CD4-positive, alpha-beta memory T cell (primary cell): ENCODE data around the gene RNASE11. TPM values are rescaled to one million over a fixed set of nuclear protein-coding genes. Genes with fewer than 3 reads are reported as not detected.
"Not testable (repeated sequence)": the region's sequence is repeated elsewhere in the genome, so short reads cannot be mapped to it uniquely, and the experiment has no call there.

Experiments
- CTCF ChIA-PET: fragments of 350-600 bp; sonication (Branson Sonifier 250); formaldehyde crosslinking; loops from one replicate; lab custom pipeline; 2021; ENCODE audit warnings: inconsistent platforms; ENCODE audit not compliant: partially characterized antibody; lab: Charles Lee
- POLR2A ChIA-PET: fragments of 350-600 bp; sonication (Branson Sonifier 250); formaldehyde crosslinking; loops from one replicate; lab custom pipeline; 2021; ENCODE audit not compliant: partially characterized antibody; lab: Charles Lee
- DNase-seq, 5 donors: peaks; one replicate each; pipeline versions ENCODE4 v3.0.0 to v3.0.0-alpha.2; 2020 to 2022; ENCODE audit warnings: mixed read lengths in 1 of 5
- H3K27ac ChIP-seq: one replicate; pipeline ENCODE4 v1.7.0; 2013; ENCODE audit warnings: low read depth, low read length
- H3K27me3 ChIP-seq: 2 replicates; pipeline ENCODE4 v1.7.0; 2013; ENCODE audit warnings: mild to moderate bottlenecking, low read length, moderate library complexity; ENCODE audit not compliant: insufficient read depth
- H3K36me3 ChIP-seq: 2 replicates; pipeline ENCODE4 v1.7.0; 2013; ENCODE audit warnings: mild to moderate bottlenecking, low read length, moderate library complexity; ENCODE audit not compliant: insufficient read depth
- H3K4me1 ChIP-seq: 2 replicates; pipeline ENCODE4 v1.7.0; 2013; ENCODE audit warnings: mild to moderate bottlenecking, low read length, moderate library complexity; ENCODE audit not compliant: insufficient read depth
- H3K4me3 ChIP-seq, 2 donors: one replicate each; pipeline ENCODE4 v1.7.0; 2013; ENCODE audit warnings: low read length in 2 of 2, mild to moderate bottlenecking in 1 of 2
- H3K9me3 ChIP-seq, 2 donors: one replicate each; pipeline ENCODE4 v1.7.0; 2013; ENCODE audit warnings: low read length in 2 of 2, control low read depth in 1 of 2; ENCODE audit not compliant: control insufficient read depth in 1 of 2
- H3K27ac Mint-ChIP-seq, 7 donors: one replicate each; pipeline ENCODE4 v1.8.0; 2020 to 2021; ENCODE audit warnings: mixed read lengths in 7 of 7, mild to moderate bottlenecking in 6 of 7, inconsistent platforms in 3 of 7, moderate library complexity in 3 of 7
- H3K27me3 Mint-ChIP-seq, 2 donors: one replicate each; pipeline ENCODE4 v1.8.0; 2020 to 2021; ENCODE audit warnings: mixed read lengths in 2 of 2
- H3K36me3 Mint-ChIP-seq, 2 donors: one replicate each; pipeline ENCODE4 v1.8.0; 2020 to 2021; ENCODE audit warnings: mixed read lengths in 2 of 2, inconsistent platforms in 1 of 2, mild to moderate bottlenecking in 1 of 2
- H3K4me1 Mint-ChIP-seq, 4 donors: one replicate each; pipeline ENCODE4 v1.8.0; 2020 to 2021; ENCODE audit warnings: mixed read lengths in 4 of 4, mild to moderate bottlenecking in 1 of 4
- H3K4me3 Mint-ChIP-seq, 8 donors: one replicate each; pipeline ENCODE4 v1.8.0; 2020 to 2021; ENCODE audit warnings: mixed read lengths in 8 of 8, mild to moderate bottlenecking in 7 of 8, moderate library complexity in 6 of 8, inconsistent platforms in 3 of 8
- H3K9me3 Mint-ChIP-seq, 8 donors: one replicate each; pipeline ENCODE4 v1.8.0; 2020 to 2021; ENCODE audit warnings: mixed read lengths in 8 of 8, mild to moderate bottlenecking in 5 of 8, inconsistent platforms in 3 of 8, moderate library complexity in 1 of 8
- intact Hi-C: fragments of 100-400 bp; cut with micrococcal nuclease; formaldehyde crosslinking; loops from one replicate; pipeline ENCODE4 v1.15.1; 2023
- polyA plus RNA-seq, 2 donors: library from polyadenylated mRNA; unstranded; fragments of 300-500 nt; fragmentation: Illumina TruSeq; gene quantifications; one replicate each; pipeline ENCODE4 v1.2.3, GENCODE V29; 2021
- total RNA-seq, 2 experiments: library from RNA; stranded (reverse); gene quantifications; one replicate each; pipeline ENCODE4 v1.2.3, GENCODE V29; 2021

The RNASE11 gene
- total and polyA plus RNA-seq, 4 experiments from 2014 or later, result not detected

- CTCF ChIA-PET, result no interaction called here
- Histone ChIP-seq H3K4me3 (no peak within 1 kb of the TSS), H3K36me3 (no peaks in the 10 kb centered on the region), H3K9me3 (no peaks in the 10 kb centered on the region), H3K27me3 (no peaks in the 10 kb centered on the region), H3K4me1 (peaks cover 9% of the 10 kb centered on the region), H3K27ac (no peak within 1 kb of the TSS)
- DNase-seq, result no peak
- Mint-ChIP-seq H3K36me3 (no peaks in the 10 kb centered on the region), H3K27me3 (peaks cover 3 to 7% of the 10 kb centered on the region in 2 donors), H3K4me1 (peaks cover 3 to 19% (median 4%) of the 10 kb centered on the region in 4 donors), H3K4me3 (peak within 1 kb of the TSS in 1 of 8 donors; percentile 16), H3K27ac (no peak within 1 kb of the TSS), H3K9me3 (peaks cover 0 to 2% (median 0%) of the 10 kb centered on the region in 8 donors)
- POLR2A ChIA-PET, result no interaction called here
- intact Hi-C loops, result no loop called here
Measured at GRCh38 chr14:20591235-20591634, 3.4 kb upstream of the RNASE11 start, which contains the start of gene RNASE12. Gene RNASE12, minus strand, starts transcription at chr14:20591376. Its CDS starts 653 bp downstream, at chr14:20590723.

- H3K27ac Mint-ChIP-seq, result no peak overlapping the region
- intact Hi-C loops, result no loop called here
- Histone ChIP-seq H3K4me1 (no peaks in the 10 kb centered on the region), H3K4me3 (no peak overlapping the region), H3K27ac (no peak overlapping the region), H3K27me3 (no peaks in the 10 kb centered on the region), H3K36me3 (no peaks in the 10 kb centered on the region), H3K9me3 (no peaks in the 10 kb centered on the region)
- DNase-seq, result no peak
- POLR2A ChIA-PET, result no interaction called here
- peaks cover 2 to 5% of the 10 kb centered on the region in 2 donors for H3K27me3 Mint-ChIP-seq
- no peak overlapping the region for H3K4me3 Mint-ChIP-seq
- peaks cover 0 to 5% (median 0%) of the 10 kb centered on the region in 4 donors for H3K4me1 Mint-ChIP-seq
- peaks cover 0 to 11% (median 4%) of the 10 kb centered on the region in 8 donors for H3K9me3 Mint-ChIP-seq
- peaks cover 0 to 4% of the 10 kb centered on the region in 2 donors for H3K36me3 Mint-ChIP-seq
- CTCF ChIA-PET, result interaction anchor here (1.2 kb wide), 1 partner anchor 18 kb away, joined by 3 read pairs; no protein-coding TSS in a partner anchor
Measured at GRCh38 chr14:20583908-20584307, 3.9 kb downstream of the RNASE11 start.

- CTCF ChIA-PET, result interaction anchor here (1.2 kb wide), 1 partner anchor 17 kb away, joined by 3 read pairs; no protein-coding TSS in a partner anchor
Measured at GRCh38 chr14:20583142-20583541, 4.7 kb downstream of the RNASE11 start.

GRCh38 chr14:20580242-20580641 is 7.6 kb downstream of the RNASE11 start:
- H3K27me3 Mint-ChIP-seq, result no peaks in the 10 kb centered on the region
- CTCF ChIA-PET, result interaction anchor here (1.2 to 1.3 kb wide), 2 partner anchors 50 to 159 kb away, joined by 3 read pairs; no protein-coding TSS in a partner anchor
- no peaks in the 10 kb centered on the region for H3K36me3 Mint-ChIP-seq
- no peak overlapping the region for H3K27ac ChIP-seq
- POLR2A ChIA-PET, result no interaction called here
- H3K4me1 Mint-ChIP-seq, result peaks cover 0 to 2% (median 0%) of the 10 kb centered on the region in 4 donors
- no peak overlapping the region for H3K4me3 ChIP-seq
- intact Hi-C loops, result no loop called here
- H3K9me3 ChIP-seq, result no peaks in the 10 kb centered on the region
- DNase-seq, result no peak
- no peaks in the 10 kb centered on the region for H3K4me1 ChIP-seq
- H3K27ac Mint-ChIP-seq, result no peak overlapping the region
- no peak overlapping the region for H3K4me3 Mint-ChIP-seq
- H3K36me3 ChIP-seq, result no peaks in the 10 kb centered on the region
- no peaks in the 10 kb centered on the region for H3K27me3 ChIP-seq
- H3K9me3 Mint-ChIP-seq, result peaks cover 0 to 2% (median 0%) of the 10 kb centered on the region in 8 donors

More at GRCh38 chr14:20583142-20583541, 4.7 kb downstream of the RNASE11 start:
- H3K27me3 ChIP-seq, result no peaks in the 10 kb centered on the region
- Mint-ChIP-seq H3K27me3 (peaks cover 2 to 5% of the 10 kb centered on the region in 2 donors), H3K4me3 (no peak overlapping the region), H3K27ac (no peak overlapping the region), H3K9me3 (peaks cover 0 to 11% (median 4%) of the 10 kb centered on the region in 8 donors), H3K36me3 (peaks cover 0 to 4% of the 10 kb centered on the region in 2 donors), H3K4me1 (peaks cover 0 to 5% (median under 1%) of the 10 kb centered on the region in 4 donors)
- no peaks in the 10 kb centered on the region for H3K9me3 ChIP-seq
- no peak overlapping the region for H3K4me3 ChIP-seq
- H3K4me1 ChIP-seq, result no peaks in the 10 kb centered on the region
- no peak for DNase-seq
- no peaks in the 10 kb centered on the region for H3K36me3 ChIP-seq
- POLR2A ChIA-PET, result no interaction called here
- intact Hi-C loops, result no loop called here
- H3K27ac ChIP-seq, result no peak overlapping the region

GRCh38 chr14:20578784-20579502 is 8.9 kb downstream of the RNASE11 start:
- Mint-ChIP-seq H3K36me3 (no peaks in the 10 kb centered on the region), H3K4me3 (no peak overlapping the region), H3K4me1 (peaks cover 0 to 2% (median 0%) of the 10 kb centered on the region in 4 donors), H3K27ac (peak overlapping the region in 3 of 7 donors; percentile 0 to 3 (median 2)), H3K9me3 (no peaks in the 10 kb centered on the region), H3K27me3 (no peaks in the 10 kb centered on the region)
- ChIA-PET CTCF (no interaction called here), POLR2A (no interaction called here)
- DNase-seq, result no peak
- no peaks in the 10 kb centered on the region for H3K36me3 ChIP-seq
- H3K4me3 ChIP-seq, result no peak overlapping the region
- intact Hi-C loops, result no loop called here
- H3K4me1 ChIP-seq, result no peaks in the 10 kb centered on the region
- no peaks in the 10 kb centered on the region for H3K27me3 ChIP-seq
- H3K9me3 ChIP-seq, result no peaks in the 10 kb centered on the region
- H3K27ac ChIP-seq, result no peak overlapping the region

- ChIA-PET POLR2A (no interaction called here), CTCF (interaction anchor here (1.5 kb wide), 1 partner anchor 162 kb away, joined by 3 read pairs; no protein-coding TSS in a partner anchor)
- intact Hi-C loops, result no loop called here
- no peak overlapping the region for H3K4me3 Mint-ChIP-seq
- Histone ChIP-seq H3K27ac (no peak overlapping the region), H3K4me3 (no peak overlapping the region), H3K27me3 (no peaks in the 10 kb centered on the region), H3K36me3 (no peaks in the 10 kb centered on the region), H3K4me1 (no peaks in the 10 kb centered on the region), H3K9me3 (no peaks in the 10 kb centered on the region)
- H3K36me3 Mint-ChIP-seq, result no peaks in the 10 kb centered on the region
- H3K9me3 Mint-ChIP-seq, result no peaks in the 10 kb centered on the region
- H3K27ac Mint-ChIP-seq, result no peak overlapping the region
- H3K4me1 Mint-ChIP-seq, result peaks cover 0 to 2% (median 0%) of the 10 kb centered on the region in 4 donors
- no peak for DNase-seq
- H3K27me3 Mint-ChIP-seq, result no peaks in the 10 kb centered on the region
Measured at GRCh38 chr14:20578325-20578724, 9.5 kb downstream of the RNASE11 start.

GRCh38 chr14:20572382-20572990 is 15.3 kb downstream of the RNASE11 start:
- H3K9me3 Mint-ChIP-seq, result peaks cover 0 to 24% (median 14%) of the 10 kb centered on the region in 8 donors
- H3K4me1 Mint-ChIP-seq, intact Hi-C loops, POLR2A ChIA-PET, H3K4me3 ChIP-seq, H3K4me1 ChIP-seq, H3K27me3 Mint-ChIP-seq, CTCF ChIA-PET, H3K27ac Mint-ChIP-seq, H3K27me3 ChIP-seq, DNase-seq, H3K4me3 Mint-ChIP-seq, H3K9me3 ChIP-seq, H3K36me3 Mint-ChIP-seq, H3K27ac ChIP-seq, H3K36me3 ChIP-seq: not testable (repeated sequence)
